Osteocyte (in vitro differentiated cells): ENCODE results near the gene PLPP3. TPM values are rescaled to one million over a fixed set of nuclear protein-coding genes. Genes with fewer than 3 reads are reported as not detected.

Source experiments
- DNase-seq: peaks from one replicate; pipeline ENCODE4 v3.0.0; 2021; ENCODE audit warnings: mixed read lengths; ENCODE audit not compliant: unreplicated experiment; ENCODE audit errors: extremely low spot score
- H3K27ac Mint-ChIP-seq: one replicate; pipeline ENCODE4 v1.8.0; 2021; ENCODE audit warnings: mild to moderate bottlenecking, mixed read lengths; ENCODE audit not compliant: unreplicated experiment
- H3K27me3 Mint-ChIP-seq: one replicate; pipeline ENCODE4 v1.8.0; 2021; ENCODE audit warnings: mixed read lengths; ENCODE audit not compliant: unreplicated experiment
- H3K36me3 Mint-ChIP-seq: one replicate; pipeline ENCODE4 v1.8.0; 2021; ENCODE audit warnings: mixed read lengths; ENCODE audit not compliant: unreplicated experiment
- H3K4me1 Mint-ChIP-seq: one replicate; pipeline ENCODE4 v1.8.0; 2021; ENCODE audit warnings: mixed read lengths; ENCODE audit not compliant: unreplicated experiment
- H3K4me3 Mint-ChIP-seq: one replicate; pipeline ENCODE4 v1.8.0; 2021; ENCODE audit warnings: mild to moderate bottlenecking, moderate library complexity, mixed read lengths; ENCODE audit not compliant: unreplicated experiment
- H3K9me3 Mint-ChIP-seq: one replicate; pipeline ENCODE4 v1.8.0; 2021; ENCODE audit warnings: mixed read lengths; ENCODE audit not compliant: unreplicated experiment
- long read RNA-seq: library from polyadenylated mRNA; unstranded; transcript quantifications from one replicate; pipeline ENCODE4 v2.0.0, GENCODE V29; 2021
- total RNA-seq: library from RNA; stranded (reverse); gene quantifications from 2 replicates; pipeline ENCODE4 v1.2.1, GENCODE V29; 2021
- TF ChIP-seq, protein P1 (sequence below): fragments of 200-600 bp; sonication (generic); IDR thresholded peaks from 2 replicates; pipeline ENCODE4 v1.5.0; 2021; ENCODE audit warnings: antibody characterized with exemption, mild to moderate bottlenecking, moderate library complexity

Gene PLPP3
- total RNA-seq = 157 and 166 TPM in 2 replicates
- long read RNA-seq, transcript PLPP3-202 (2 exons, 2,039 nt) = minor isoform, 7 of 368 reads
- long read RNA-seq, transcript PLPP3-201 (6 exons, 3,292 nt) = major isoform, 296 of 368 reads
- long read RNA-seq, partial matches to known transcripts = 14 of 368 reads
- long read RNA-seq, other reads (novel, unspliced or antisense) = 51 of 368 reads

GRCh38 chr1:56578963-56579875, at the start of gene PLPP3:
TSS of gene PLPP3 (minus strand) at chr1:56579563. CDS start at chr1:56579016, 547 bp downstream.
- Mint-ChIP-seq H3K4me1 (peaks cover 44% of the 10 kb centered on the region), H3K36me3 (peaks cover 5% of the 10 kb centered on the region), H3K4me3 (peak within 1 kb of the TSS; percentile 96), H3K9me3 (no peaks in the 10 kb centered on the region), H3K27ac (peak within 1 kb of the TSS; percentile 95), H3K27me3 (no peaks in the 10 kb centered on the region)
- TF ChIP-seq, protein P1, sequence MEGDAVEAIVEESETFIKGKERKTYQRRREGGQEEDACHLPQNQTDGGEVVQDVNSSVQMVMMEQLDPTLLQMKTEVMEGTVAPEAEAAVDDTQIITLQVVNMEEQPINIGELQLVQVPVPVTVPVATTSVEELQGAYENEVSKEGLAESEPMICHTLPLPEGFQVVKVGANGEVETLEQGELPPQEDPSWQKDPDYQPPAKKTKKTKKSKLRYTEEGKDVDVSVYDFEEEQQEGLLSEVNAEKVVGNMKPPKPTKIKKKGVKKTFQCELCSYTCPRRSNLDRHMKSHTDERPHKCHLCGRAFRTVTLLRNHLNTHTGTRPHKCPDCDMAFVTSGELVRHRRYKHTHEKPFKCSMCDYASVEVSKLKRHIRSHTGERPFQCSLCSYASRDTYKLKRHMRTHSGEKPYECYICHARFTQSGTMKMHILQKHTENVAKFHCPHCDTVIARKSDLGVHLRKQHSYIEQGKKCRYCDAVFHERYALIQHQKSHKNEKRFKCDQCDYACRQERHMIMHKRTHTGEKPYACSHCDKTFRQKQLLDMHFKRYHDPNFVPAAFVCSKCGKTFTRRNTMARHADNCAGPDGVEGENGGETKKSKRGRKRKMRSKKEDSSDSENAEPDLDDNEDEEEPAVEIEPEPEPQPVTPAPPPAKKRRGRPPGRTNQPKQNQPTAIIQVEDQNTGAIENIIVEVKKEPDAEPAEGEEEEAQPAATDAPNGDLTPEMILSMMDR = peak; percentile 70
- peak; percentile 93 for DNase-seq

DNA sequence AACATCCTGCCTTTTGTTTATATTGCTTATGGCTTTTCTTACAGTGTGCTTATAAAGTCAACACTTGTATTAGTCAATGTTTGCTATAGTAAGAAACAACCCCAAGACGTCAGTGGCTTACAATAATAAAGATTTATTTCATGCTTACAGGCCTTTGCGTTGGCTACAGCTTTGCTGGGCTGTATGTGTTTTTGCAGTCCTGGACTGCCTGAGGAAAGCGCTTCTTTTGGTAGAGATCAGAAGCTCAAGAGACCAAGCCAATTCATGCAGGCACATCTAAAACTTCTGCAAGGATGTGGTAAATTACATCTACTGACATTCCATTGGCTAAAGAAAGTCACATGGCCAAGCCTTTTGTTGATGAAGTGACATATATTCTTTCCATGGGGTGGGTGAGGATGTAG, 48.3 kb upstream of the PLPP3 start:
- DNase-seq = no peak
- no peaks in the 10 kb centered on the region for H3K27me3 Mint-ChIP-seq

DNA sequence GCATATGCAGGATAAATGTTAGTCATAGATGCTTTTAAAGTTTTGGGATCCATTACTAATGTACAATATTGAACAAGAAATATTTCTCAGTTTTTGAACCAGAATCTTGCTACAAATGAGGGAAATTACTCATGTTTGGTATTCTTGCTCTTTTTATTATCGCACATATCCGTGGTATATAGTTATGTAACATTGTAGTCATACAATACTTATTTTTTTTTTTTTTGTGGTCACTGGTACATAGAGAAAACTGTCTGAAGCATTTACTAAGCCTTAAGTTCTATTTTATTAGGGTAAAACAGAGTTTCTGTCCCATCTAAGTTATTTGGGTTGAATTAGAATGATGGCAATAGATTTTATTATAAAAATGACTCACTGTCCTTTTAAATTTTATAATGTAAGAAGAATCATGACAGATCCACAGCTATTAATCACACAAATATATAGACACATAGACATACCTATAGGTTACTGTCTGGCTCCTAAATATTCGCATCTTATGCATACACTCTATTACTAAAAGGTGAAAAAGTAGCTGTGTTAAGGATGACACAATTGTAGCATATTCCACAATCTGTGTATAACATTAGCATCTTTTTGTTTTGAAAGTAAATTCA, 47.8 kb upstream of the PLPP3 start:
- H3K36me3 Mint-ChIP-seq = no peaks in the 10 kb centered on the region
- no peak for DNase-seq
- H3K4me3 Mint-ChIP-seq = no peak overlapping the region
- peak overlapping the region; percentile 52 for H3K27ac Mint-ChIP-seq
- no peaks in the 10 kb centered on the region for H3K27me3 Mint-ChIP-seq
- H3K9me3 Mint-ChIP-seq = no peaks in the 10 kb centered on the region
- peaks cover 37% of the 10 kb centered on the region for H3K4me1 Mint-ChIP-seq
- TF ChIP-seq, protein P1 = no peak

More for the DNA sequence above, 48.3 kb upstream of the PLPP3 start:
- H3K4me1 Mint-ChIP-seq = peaks cover 37% of the 10 kb centered on the region
- TF ChIP-seq, protein P1 = no peak
- no peak overlapping the region for H3K4me3 Mint-ChIP-seq
- H3K9me3 Mint-ChIP-seq = no peaks in the 10 kb centered on the region
- H3K27ac Mint-ChIP-seq = peak overlapping the region; percentile 52
- no peaks in the 10 kb centered on the region for H3K36me3 Mint-ChIP-seq

GRCh38 chr1:56626546-56626945, 47.2 kb upstream of the PLPP3 start:
- no peak for DNase-seq
- peak overlapping the region; percentile 53 for H3K27ac Mint-ChIP-seq
- no peaks in the 10 kb centered on the region for H3K27me3 Mint-ChIP-seq
- H3K4me3 Mint-ChIP-seq = no peak overlapping the region
- no peaks in the 10 kb centered on the region for H3K36me3 Mint-ChIP-seq
- TF ChIP-seq, protein P1 = no peak
- no peaks in the 10 kb centered on the region for H3K9me3 Mint-ChIP-seq
- peaks cover 37% of the 10 kb centered on the region for H3K4me1 Mint-ChIP-seq
